ENCODE results near the gene GAGE1.
"Not testable (repeated sequence)": the region's sequence is repeated elsewhere in the genome, so short reads cannot be mapped to it uniquely, and the experiment has no call there.

GAGE1 gene
- total RNA-seq: 0 reads per million in 3 donors

GRCh38 chrX:49598720-49599119 is at the start of gene GAGE1:
Gene GAGE1 (plus strand): TSS chrX:49599020. CDS start chrX:49600175, 1,155 bp downstream.
- H3K27me3 ChIP-seq (replicated peaks; ENCODE audit: control insufficient read depth, insufficient read depth, low read length, poor library complexity, severe bottlenecking); H3K9me3 ChIP-seq (ENCODE audit: control insufficient read depth, low read length); H3K27ac ChIP-seq (ENCODE audit: insufficient read depth, low read length, poor library complexity, severe bottlenecking); H3K36me3 ChIP-seq (ENCODE audit: control insufficient read depth, insufficient read depth, low read length); H3K4me1 ChIP-seq (ENCODE audit: control insufficient read depth, insufficient read depth, low read length, poor library complexity, severe bottlenecking); H3K4me3 ChIP-seq (ENCODE audit: insufficient read depth, low read depth, low read length, poor library complexity, severe bottlenecking); DNase-seq: not testable (repeated sequence)

- not testable (repeated sequence) for H3K9me3 ChIP-seq (ENCODE audit: control insufficient read depth, low read length); H3K36me3 ChIP-seq (ENCODE audit: control insufficient read depth, insufficient read depth, low read length); H3K27me3 ChIP-seq (replicated peaks; ENCODE audit: control insufficient read depth, insufficient read depth, low read length, poor library complexity, severe bottlenecking); H3K4me3 ChIP-seq (ENCODE audit: insufficient read depth, low read depth, low read length, poor library complexity, severe bottlenecking); DNase-seq; H3K4me1 ChIP-seq (ENCODE audit: control insufficient read depth, insufficient read depth, low read length, poor library complexity, severe bottlenecking); H3K27ac ChIP-seq (ENCODE audit: insufficient read depth, low read length, poor library complexity, severe bottlenecking)
Observed at GRCh38 chrX:49550989-49551388, 47.8 kb upstream of the GAGE1 start, which contains the start of gene GAGE12E. Gene GAGE12E (plus strand): TSS chrX:49551289. CDS start chrX:49552444, 1,155 bp downstream.

GRCh38 chrX:49560542-49560941 is 38.3 kb upstream of the GAGE1 start, which contains the start of gene GAGE12F:
Gene GAGE12F (plus strand): TSS chrX:49560842. CDS start chrX:49561997, 1,155 bp downstream.
- not testable (repeated sequence) for H3K27me3 ChIP-seq (replicated peaks; ENCODE audit: control insufficient read depth, insufficient read depth, low read length, poor library complexity, severe bottlenecking); DNase-seq; H3K4me3 ChIP-seq (ENCODE audit: insufficient read depth, low read depth, low read length, poor library complexity, severe bottlenecking); H3K27ac ChIP-seq (ENCODE audit: insufficient read depth, low read length, poor library complexity, severe bottlenecking); H3K36me3 ChIP-seq (ENCODE audit: control insufficient read depth, insufficient read depth, low read length); H3K9me3 ChIP-seq (ENCODE audit: control insufficient read depth, low read length); H3K4me1 ChIP-seq (ENCODE audit: control insufficient read depth, insufficient read depth, low read length, poor library complexity, severe bottlenecking)

- H3K4me1 ChIP-seq (ENCODE audit: control insufficient read depth, insufficient read depth, low read length, poor library complexity, severe bottlenecking); H3K27ac ChIP-seq (ENCODE audit: insufficient read depth, low read length, poor library complexity, severe bottlenecking); H3K27me3 ChIP-seq (replicated peaks; ENCODE audit: control insufficient read depth, insufficient read depth, low read length, poor library complexity, severe bottlenecking); H3K4me3 ChIP-seq (ENCODE audit: insufficient read depth, low read depth, low read length, poor library complexity, severe bottlenecking); H3K9me3 ChIP-seq (ENCODE audit: control insufficient read depth, low read length); H3K36me3 ChIP-seq (ENCODE audit: control insufficient read depth, insufficient read depth, low read length); DNase-seq: not testable (repeated sequence)
Observed at GRCh38 chrX:49568728-49569127, 30.1 kb upstream of the GAGE1 start.

GRCh38 chrX:49569152-49569551 is 29.7 kb upstream of the GAGE1 start:
- H3K36me3 ChIP-seq (ENCODE audit: control insufficient read depth, insufficient read depth, low read length); H3K27me3 ChIP-seq (replicated peaks; ENCODE audit: control insufficient read depth, insufficient read depth, low read length, poor library complexity, severe bottlenecking); H3K9me3 ChIP-seq (ENCODE audit: control insufficient read depth, low read length); H3K4me1 ChIP-seq (ENCODE audit: control insufficient read depth, insufficient read depth, low read length, poor library complexity, severe bottlenecking); DNase-seq; H3K27ac ChIP-seq (ENCODE audit: insufficient read depth, low read length, poor library complexity, severe bottlenecking); H3K4me3 ChIP-seq (ENCODE audit: insufficient read depth, low read depth, low read length, poor library complexity, severe bottlenecking): not testable (repeated sequence)

- not testable (repeated sequence) for H3K4me3 ChIP-seq (ENCODE audit: insufficient read depth, low read depth, low read length, poor library complexity, severe bottlenecking); DNase-seq; H3K36me3 ChIP-seq (ENCODE audit: control insufficient read depth, insufficient read depth, low read length); H3K27me3 ChIP-seq (replicated peaks; ENCODE audit: control insufficient read depth, insufficient read depth, low read length, poor library complexity, severe bottlenecking); H3K4me1 ChIP-seq (ENCODE audit: control insufficient read depth, insufficient read depth, low read length, poor library complexity, severe bottlenecking); H3K9me3 ChIP-seq (ENCODE audit: control insufficient read depth, low read length); H3K27ac ChIP-seq (ENCODE audit: insufficient read depth, low read length, poor library complexity, severe bottlenecking)
Observed at GRCh38 chrX:49570100-49570499, 28.7 kb upstream of the GAGE1 start, which contains the start of gene GAGE12G. Gene GAGE12G (plus strand): TSS chrX:49570400. CDS start chrX:49571555, 1,155 bp downstream.

GRCh38 chrX:49579649-49580048 is 19.2 kb upstream of the GAGE1 start, which contains the start of gene GAGE12H:
Gene GAGE12H (plus strand): TSS chrX:49579949. CDS start chrX:49581104, 1,155 bp downstream.
- H3K36me3 ChIP-seq (ENCODE audit: control insufficient read depth, insufficient read depth, low read length); H3K27me3 ChIP-seq (replicated peaks; ENCODE audit: control insufficient read depth, insufficient read depth, low read length, poor library complexity, severe bottlenecking); H3K4me3 ChIP-seq (ENCODE audit: insufficient read depth, low read depth, low read length, poor library complexity, severe bottlenecking); H3K9me3 ChIP-seq (ENCODE audit: control insufficient read depth, low read length); H3K4me1 ChIP-seq (ENCODE audit: control insufficient read depth, insufficient read depth, low read length, poor library complexity, severe bottlenecking); H3K27ac ChIP-seq (ENCODE audit: insufficient read depth, low read length, poor library complexity, severe bottlenecking); DNase-seq: not testable (repeated sequence)

GRCh38 chrX:49589196-49589595 is 9.6 kb upstream of the GAGE1 start, which contains the start of gene GAGE2A:
Gene GAGE2A (plus strand): TSS chrX:49589496. CDS start chrX:49590651, 1,155 bp downstream.
- H3K27me3 ChIP-seq (replicated peaks; ENCODE audit: control insufficient read depth, insufficient read depth, low read length, poor library complexity, severe bottlenecking); H3K27ac ChIP-seq (ENCODE audit: insufficient read depth, low read length, poor library complexity, severe bottlenecking); H3K4me1 ChIP-seq (ENCODE audit: control insufficient read depth, insufficient read depth, low read length, poor library complexity, severe bottlenecking); H3K36me3 ChIP-seq (ENCODE audit: control insufficient read depth, insufficient read depth, low read length); DNase-seq; H3K9me3 ChIP-seq (ENCODE audit: control insufficient read depth, low read length); H3K4me3 ChIP-seq (ENCODE audit: insufficient read depth, low read depth, low read length, poor library complexity, severe bottlenecking): not testable (repeated sequence)

GRCh38 chrX:49589769-49590478 is 8.9 kb upstream of the GAGE1 start:
- not testable (repeated sequence) for H3K27ac ChIP-seq (ENCODE audit: insufficient read depth, low read length, poor library complexity, severe bottlenecking); H3K9me3 ChIP-seq (ENCODE audit: control insufficient read depth, low read length); H3K4me1 ChIP-seq (ENCODE audit: control insufficient read depth, insufficient read depth, low read length, poor library complexity, severe bottlenecking); H3K36me3 ChIP-seq (ENCODE audit: control insufficient read depth, insufficient read depth, low read length); H3K27me3 ChIP-seq (replicated peaks; ENCODE audit: control insufficient read depth, insufficient read depth, low read length, poor library complexity, severe bottlenecking); H3K4me3 ChIP-seq (ENCODE audit: insufficient read depth, low read depth, low read length, poor library complexity, severe bottlenecking)
- peak in 2 of 3 donors; percentile 0 to 2 for DNase-seq

- H3K36me3 ChIP-seq (ENCODE audit: control insufficient read depth, insufficient read depth, low read length); H3K27ac ChIP-seq (ENCODE audit: insufficient read depth, low read length, poor library complexity, severe bottlenecking); H3K27me3 ChIP-seq (replicated peaks; ENCODE audit: control insufficient read depth, insufficient read depth, low read length, poor library complexity, severe bottlenecking); H3K9me3 ChIP-seq (ENCODE audit: control insufficient read depth, low read length); H3K4me1 ChIP-seq (ENCODE audit: control insufficient read depth, insufficient read depth, low read length, poor library complexity, severe bottlenecking); H3K4me3 ChIP-seq (ENCODE audit: insufficient read depth, low read depth, low read length, poor library complexity, severe bottlenecking); DNase-seq: not testable (repeated sequence)
Observed at GRCh38 chrX:49590488-49590887, 8.3 kb upstream of the GAGE1 start.

Measured in effector memory CD4-positive, alpha-beta T cell (primary cell).